ENCODE data around the gene EVI5. TPM values are rescaled to one million over a fixed set of nuclear protein-coding genes. Genes with fewer than 3 reads are reported as not detected.

Gene EVI5
- total and polyA plus RNA-seq, 2 experiments from 2014 or later, result 16.5 to 20.0 TPM

GRCh38 chr1:92567211-92567868, 217.6 kb downstream of the EVI5 start:
- Histone ChIP-seq H3F3A (ENCODE audit: insufficient read depth) (no peaks in the 10 kb centered on the region), H3K79me2 (ENCODE audit: insufficient read depth) (no peaks in the 10 kb centered on the region)

GRCh38 chr1:92563457-92564216, 221.3 kb downstream of the EVI5 start:
- in situ Hi-C loops (cut with MboI), result no loop called here
- Histone ChIP-seq H3K9me2 (ENCODE audit: insufficient read depth) (no peaks in the 10 kb centered on the region), H3K27ac (no peak overlapping the region), H4K20me1 (ENCODE audit: insufficient read depth) (no peaks in the 10 kb centered on the region), H3K9ac (no peak overlapping the region), H3K4me2 (ENCODE audit: unreplicated experiment) (no peak overlapping the region), H3F3A (ENCODE audit: insufficient read depth) (no peaks in the 10 kb centered on the region), H3K4me1 (ENCODE audit: insufficient read depth) (peaks cover 8% of the 10 kb centered on the region), H3K9me3 (ENCODE audit: low read depth) (no peaks in the 10 kb centered on the region), H3K4me3 (no peak overlapping the region), H3K27me3 (replicated peaks; ENCODE audit: insufficient read depth) (no peaks in the 10 kb centered on the region), H2AFZ (no peak overlapping the region), H3K36me3 (ENCODE audit: low read depth) (no peaks in the 10 kb centered on the region; the same call in none of the 2 replicates), H3K79me2 (ENCODE audit: insufficient read depth) (no peaks in the 10 kb centered on the region)
- 98 to 99% methylated on average over 6 of the region's 6 CpGs for WGBS, 2 experiments (ENCODE audit: low coverage in 1 of 2, low lambda C conversion rate in 2 of 2, missing lambda C conversion rate in 2 of 2)
- no peak for DNase-seq
- TF ChIP-seq EZH2 (IDR thresholded peaks at IDR 0.05; ENCODE audit: insufficient read depth, poor library complexity, severe bottlenecking) (no peak), EZH2phosphoT487 (IDR thresholded peaks at IDR 0.05; ENCODE audit: insufficient read depth, low read depth) (no peak)

More at GRCh38 chr1:92567211-92567868, 217.6 kb downstream of the EVI5 start:
- no peaks in the 10 kb centered on the region; the same call in none of the 2 replicates for H3K36me3 ChIP-seq (ENCODE audit: low read depth)
- H3K9ac ChIP-seq, result no peak overlapping the region
- no peak overlapping the region for H3K27ac ChIP-seq
- peaks cover 8% of the 10 kb centered on the region for H3K4me1 ChIP-seq (ENCODE audit: insufficient read depth)
- no peak overlapping the region for H3K4me3 ChIP-seq
- H3K4me2 ChIP-seq (ENCODE audit: unreplicated experiment), result no peak overlapping the region
- H3K9me3 ChIP-seq (ENCODE audit: low read depth), result no peaks in the 10 kb centered on the region
- peak; percentile 57 for DNase-seq
- no peaks in the 10 kb centered on the region for H3K27me3 ChIP-seq (replicated peaks; ENCODE audit: insufficient read depth)
- no peak overlapping the region for H2AFZ ChIP-seq
- no peaks in the 10 kb centered on the region for H3K9me2 ChIP-seq (ENCODE audit: insufficient read depth)
- H4K20me1 ChIP-seq (ENCODE audit: insufficient read depth), result no peaks in the 10 kb centered on the region
- WGBS, 2 experiments (ENCODE audit: low coverage in 1 of 2, low lambda C conversion rate in 2 of 2, missing lambda C conversion rate in 2 of 2), result 95% methylated on average over 1 of the region's 1 CpG
- TF ChIP-seq EZH2phosphoT487 (IDR thresholded peaks at IDR 0.05; ENCODE audit: insufficient read depth, low read depth), result no peak
- in situ Hi-C loops (cut with MboI), result no loop called here

DNA sequence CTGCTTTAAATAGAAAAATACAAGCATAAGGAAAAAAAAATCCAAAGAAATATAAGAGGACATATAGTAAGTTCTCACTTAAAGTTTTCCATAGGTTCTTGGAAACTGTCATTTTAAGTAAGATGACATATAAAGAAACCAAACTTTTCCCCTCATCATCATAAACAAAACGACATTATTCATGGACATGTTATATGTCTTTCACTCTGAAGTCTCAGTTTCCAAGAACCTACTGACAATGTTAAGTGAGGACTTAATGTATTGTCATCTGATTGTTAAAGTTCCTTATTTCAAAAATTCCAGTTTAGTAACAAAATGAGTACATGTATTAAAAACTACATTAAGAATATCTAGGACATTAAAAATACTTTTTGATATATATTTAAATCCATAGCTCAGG, 228.6 kb downstream of the EVI5 start:
- Histone ChIP-seq H3K79me2 (ENCODE audit: insufficient read depth) (no peaks in the 10 kb centered on the region), H4K20me1 (ENCODE audit: insufficient read depth) (no peaks in the 10 kb centered on the region), H3K4me2 (ENCODE audit: unreplicated experiment) (no peak overlapping the region), H3K4me3 (no peak overlapping the region), H3K27ac (no peak overlapping the region), H3F3A (ENCODE audit: insufficient read depth) (no peaks in the 10 kb centered on the region), H3K27me3 (replicated peaks; ENCODE audit: insufficient read depth) (no peaks in the 10 kb centered on the region), H3K9ac (no peak overlapping the region), H3K9me2 (ENCODE audit: insufficient read depth) (no peaks in the 10 kb centered on the region), H2AFZ (no peak overlapping the region), H3K36me3 (ENCODE audit: low read depth) (no peaks in the 10 kb centered on the region), H3K9me3 (ENCODE audit: low read depth) (no peaks in the 10 kb centered on the region), H3K4me1 (ENCODE audit: insufficient read depth) (no peaks in the 10 kb centered on the region)
- TF ChIP-seq EZH2 (IDR thresholded peaks at IDR 0.05; ENCODE audit: insufficient read depth, poor library complexity, severe bottlenecking) (no peak), EZH2phosphoT487 (IDR thresholded peaks at IDR 0.05; ENCODE audit: insufficient read depth, low read depth) (no peak)
- DNase-seq, result no peak
- 94 to 96% methylated on average over 1 of the region's 1 CpG for WGBS, 2 experiments (ENCODE audit: low coverage in 1 of 2, low lambda C conversion rate in 2 of 2, missing lambda C conversion rate in 2 of 2)
- in situ Hi-C loops (cut with MboI), result no loop called here

- Histone ChIP-seq H3K9me2 (ENCODE audit: insufficient read depth) (no peaks in the 10 kb centered on the region), H3K4me3 (no peak overlapping the region), H3F3A (ENCODE audit: insufficient read depth) (no peaks in the 10 kb centered on the region), H3K9ac (no peak overlapping the region), H3K9me3 (ENCODE audit: low read depth) (no peaks in the 10 kb centered on the region), H3K27ac (no peak overlapping the region), H3K4me2 (ENCODE audit: unreplicated experiment) (no peak overlapping the region), H3K27me3 (replicated peaks; ENCODE audit: insufficient read depth) (no peaks in the 10 kb centered on the region), H3K79me2 (ENCODE audit: insufficient read depth) (no peaks in the 10 kb centered on the region), H4K20me1 (ENCODE audit: insufficient read depth) (no peaks in the 10 kb centered on the region), H3K4me1 (ENCODE audit: insufficient read depth) (no peaks in the 10 kb centered on the region), H3K36me3 (ENCODE audit: low read depth) (no peaks in the 10 kb centered on the region), H2AFZ (no peak overlapping the region)
- DNase-seq, result no peak
- TF ChIP-seq EZH2phosphoT487 (IDR thresholded peaks at IDR 0.05; ENCODE audit: insufficient read depth, low read depth) (no peak), EZH2 (IDR thresholded peaks at IDR 0.05; ENCODE audit: insufficient read depth, poor library complexity, severe bottlenecking) (no peak)
- in situ Hi-C loops (cut with MboI), result no loop called here
- 95 to 96% methylated on average over 3 of the region's 3 CpGs for WGBS, 2 experiments (ENCODE audit: low coverage in 1 of 2, low lambda C conversion rate in 2 of 2, missing lambda C conversion rate in 2 of 2)
Observed at GRCh38 chr1:92554216-92554615, 230.7 kb downstream of the EVI5 start.

All from GM23248 (cell line).